HEK293 (cell line): ENCODE data around the gene TRA2A.

Experiments used
- EGR2 ChIP-seq: fragments of 450-650 bp; formaldehyde crosslinking; IDR thresholded peaks from 2 replicates; pipeline ENCODE4 v1.5.1; 2016; ENCODE audit warnings: low read depth, missing biosample characterization, missing genetic modification characterization
- INSM2 ChIP-seq: fragments of 450-650 bp; formaldehyde crosslinking; IDR thresholded peaks from 2 replicates; pipeline ENCODE4 v1.5.1; 2016; ENCODE audit warnings: missing biosample characterization, missing genetic modification characterization
- PATZ1 ChIP-seq: fragments of 450-650 bp; formaldehyde crosslinking; IDR thresholded peaks from 2 replicates; pipeline ENCODE4 v1.5.1; 2016; ENCODE audit warnings: missing biosample characterization, missing genetic modification characterization
- PRDM1 ChIP-seq: fragments of 450-650 bp; formaldehyde crosslinking; IDR thresholded peaks from 2 replicates; pipeline ENCODE4; 2016; ENCODE audit warnings: missing biosample characterization, missing genetic modification characterization
- SALL2 ChIP-seq: fragments of 450-650 bp; formaldehyde crosslinking; IDR thresholded peaks from 2 replicates; pipeline ENCODE4 v1.5.0; 2017; ENCODE audit warnings: missing biosample characterization, mild to moderate bottlenecking, missing genetic modification characterization, borderline replicate concordance
- TCF7L2 ChIP-seq: IDR thresholded peaks from 2 replicates; pipeline ENCODE4 v1.6.1; 2011; ENCODE audit warnings: low read depth, mild to moderate bottlenecking, inconsistent platforms, low read length, moderate library complexity, borderline replicate concordance
- ZBTB1 ChIP-seq: fragments of 450-650 bp; formaldehyde crosslinking; IDR thresholded peaks from 2 replicates; pipeline ENCODE4 v1.5.1; 2016; ENCODE audit warnings: missing biosample characterization, missing genetic modification characterization
- ZBTB17 ChIP-seq: fragments of 450-650 bp; formaldehyde crosslinking; IDR thresholded peaks from 2 replicates; pipeline ENCODE4 v1.5.1; 2016; ENCODE audit warnings: missing biosample characterization, missing genetic modification characterization
- ZBTB26 ChIP-seq: fragments of 450-650 bp; formaldehyde crosslinking; optimal IDR thresholded peaks from 2 replicates; pipeline ENCODE3; 2016; ENCODE audit warnings: missing biosample characterization, mild to moderate bottlenecking, missing genetic modification characterization
- ZBTB8A ChIP-seq: fragments of 450-650 bp; formaldehyde crosslinking; IDR thresholded peaks from 2 replicates; pipeline ENCODE4 v1.5.1; 2016; ENCODE audit warnings: missing biosample characterization, missing genetic modification characterization
- ZFP41 ChIP-seq: fragments of 450-650 bp; formaldehyde crosslinking; IDR thresholded peaks from 2 replicates; pipeline ENCODE4 v1.5.1; 2016; ENCODE audit warnings: missing biosample characterization, missing genetic modification characterization, borderline replicate concordance
- ZNF121 ChIP-seq: fragments of 450-650 bp; formaldehyde crosslinking; IDR thresholded peaks from 2 replicates; pipeline ENCODE4 v1.5.1; 2016; ENCODE audit warnings: missing biosample characterization, missing genetic modification characterization
- ZNF140 ChIP-seq: fragments of 450-650 bp; formaldehyde crosslinking; IDR thresholded peaks from 2 replicates; pipeline ENCODE4 v1.5.1; 2016; ENCODE audit warnings: missing biosample characterization, missing genetic modification characterization
- ZNF148 ChIP-seq: fragments of 450-650 bp; formaldehyde crosslinking; IDR thresholded peaks from 2 replicates; pipeline ENCODE4 v1.5.0; 2017; ENCODE audit warnings: missing biosample characterization, missing genetic modification characterization, borderline replicate concordance
- ZNF16 ChIP-seq: fragments of 450-650 bp; formaldehyde crosslinking; IDR thresholded peaks from 2 replicates; pipeline ENCODE4 v1.5.1; 2016; ENCODE audit warnings: low read depth, missing biosample characterization, missing genetic modification characterization
- ZNF239 ChIP-seq: fragments of 450-650 bp; formaldehyde crosslinking; IDR thresholded peaks from 2 replicates; pipeline ENCODE4 v1.5.1; 2016; ENCODE audit warnings: missing biosample characterization, missing genetic modification characterization
- ZNF248 ChIP-seq: fragments of 450-650 bp; formaldehyde crosslinking; IDR thresholded peaks from 2 replicates; pipeline ENCODE4 v1.5.1; 2017; ENCODE audit warnings: missing biosample characterization, missing genetic modification characterization
- ZNF26 ChIP-seq: fragments of 450-650 bp; formaldehyde crosslinking; IDR thresholded peaks from 2 replicates; pipeline ENCODE4 v1.5.1; 2016; ENCODE audit warnings: missing biosample characterization, missing genetic modification characterization
- ZNF266 ChIP-seq: fragments of 450-650 bp; formaldehyde crosslinking; IDR thresholded peaks from 2 replicates; pipeline ENCODE4 v1.5.1; 2016; ENCODE audit warnings: missing biosample characterization, missing genetic modification characterization, low read depth
- ZNF341 ChIP-seq: fragments of 450-650 bp; formaldehyde crosslinking; IDR thresholded peaks from 2 replicates; pipeline ENCODE4; 2016; ENCODE audit warnings: low read depth, missing biosample characterization, missing genetic modification characterization
- ZNF350 ChIP-seq: fragments of 450-650 bp; formaldehyde crosslinking; IDR thresholded peaks from 2 replicates; pipeline ENCODE4 v1.5.0; 2017; ENCODE audit warnings: missing biosample characterization, mild to moderate bottlenecking, missing genetic modification characterization
- ZNF354C ChIP-seq: fragments of 450-650 bp; formaldehyde crosslinking; IDR thresholded peaks from 2 replicates; pipeline ENCODE4 v1.5.1; 2016; ENCODE audit warnings: missing biosample characterization, missing genetic modification characterization, low read depth, borderline replicate concordance
- ZNF501 ChIP-seq: fragments of 450-650 bp; formaldehyde crosslinking; IDR thresholded peaks from 2 replicates; pipeline ENCODE4 v1.5.1; 2016; ENCODE audit warnings: missing biosample characterization, missing genetic modification characterization
- ZNF548 ChIP-seq: fragments of 450-650 bp; formaldehyde crosslinking; IDR thresholded peaks from 2 replicates; pipeline ENCODE4 v1.5.1; 2016; ENCODE audit warnings: missing biosample characterization, missing genetic modification characterization
- ZNF555 ChIP-seq: fragments of 450-650 bp; formaldehyde crosslinking; conservative IDR thresholded peaks from 2 replicates; pipeline ENCODE4 v1.5.1; 2017; ENCODE audit warnings: missing biosample characterization, mild to moderate bottlenecking, missing genetic modification characterization, inconsistent platforms
- ZNF629 ChIP-seq: fragments of 450-650 bp; formaldehyde crosslinking; IDR thresholded peaks from 2 replicates; pipeline ENCODE4 v1.5.1; 2017; ENCODE audit warnings: missing biosample characterization, missing genetic modification characterization
- ZNF747 ChIP-seq: fragments of 450-650 bp; formaldehyde crosslinking; IDR thresholded peaks from 2 replicates; pipeline ENCODE4 v1.5.1; 2016; ENCODE audit warnings: missing biosample characterization, missing genetic modification characterization
- ZNF791 ChIP-seq: fragments of 450-650 bp; formaldehyde crosslinking; IDR thresholded peaks from 2 replicates; pipeline ENCODE4 v1.5.1; 2016; ENCODE audit warnings: missing biosample characterization, missing genetic modification characterization
- ZNF830 ChIP-seq: fragments of 450-650 bp; IDR thresholded peaks from 2 replicates; pipeline ENCODE4 v1.5.0; 2018; ENCODE audit warnings: missing biosample characterization, missing genetic modification characterization, low read depth, mild to moderate bottlenecking, moderate library complexity
- ZSCAN5A ChIP-seq: fragments of 450-650 bp; formaldehyde crosslinking; IDR thresholded peaks from 2 replicates; pipeline ENCODE4 v1.5.1; 2016; ENCODE audit warnings: missing biosample characterization, missing genetic modification characterization

The TRA2A gene

GRCh38 chr7:23467806-23468525, 63.8 kb downstream of the TRA2A start (continued):
- TF ChIP-seq ZNF239 (no peak), ZSCAN5A (no peak), EGR2 (peak; percentile 48; the same call in 1 of the 2 replicates), ZNF148 (tag by site-specific recombination) (no peak), ZNF354C (tag by site-specific recombination) (no peak), ZNF555 (tag by site-specific recombination) (no peak), INSM2 (tag by site-specific recombination) (no peak), TCF7L2 (peak; percentile 96), ZBTB17 (tag by site-specific recombination) (peak; percentile 30), ZNF791 (no peak), ZNF501 (tag by site-specific recombination) (no peak), ZNF16 (tag by site-specific recombination) (no peak), ZNF121 (tag by site-specific recombination) (no peak), ZNF548 (tag by site-specific recombination) (no peak), ZNF747 (tag by site-specific recombination) (no peak), SALL2 (tag by site-specific recombination) (no peak), ZNF629 (tag by site-specific recombination) (no peak), ZBTB1 (tag by site-specific recombination) (no peak), ZNF140 (no peak), ZFP41 (tag by site-specific recombination) (no peak), ZNF350 (tag by site-specific recombination) (no peak), ZNF341 (tag by site-specific recombination) (peak; percentile 44; the same call in 1 of the 2 replicates), ZNF26 (tag by site-specific recombination) (no peak), PRDM1 (tag by site-specific recombination) (no peak), ZBTB26 (tag by site-specific recombination) (peak; percentile 30), PATZ1 (tag by site-specific recombination) (no peak; the same call in 1 of the 2 replicates), ZNF248 (tag by site-specific recombination) (no peak), ZNF830 (tag by site-specific recombination) (no peak), ZNF266 (tag by site-specific recombination) (no peak), ZBTB8A (peak; percentile 25; the same call in 1 of the 2 replicates)
